GM18858 (cell line): ENCODE results near the gene LCN1.
"Not testable (repeated sequence)": the region's sequence is repeated elsewhere in the genome, so short reads cannot be mapped to it uniquely, and the experiment has no call there.

Experiments used
- ATAC-seq: cut with Tn5 transposase; IDR thresholded peaks from one replicate; pipeline ENCODE4 v1.9.1; 2021; ENCODE audit not compliant: unreplicated experiment

LCN1 gene

GRCh38 chr9:135504262-135505243, 16.7 kb upstream of the LCN1 start:
- no peak for ATAC-seq

GRCh38 chr9:135505406-135506187, 15.6 kb upstream of the LCN1 start:
- no peak for ATAC-seq

- ATAC-seq: no peak
Measured at GRCh38 chr9:135506327-135507103, 14.7 kb upstream of the LCN1 start.

DNA sequence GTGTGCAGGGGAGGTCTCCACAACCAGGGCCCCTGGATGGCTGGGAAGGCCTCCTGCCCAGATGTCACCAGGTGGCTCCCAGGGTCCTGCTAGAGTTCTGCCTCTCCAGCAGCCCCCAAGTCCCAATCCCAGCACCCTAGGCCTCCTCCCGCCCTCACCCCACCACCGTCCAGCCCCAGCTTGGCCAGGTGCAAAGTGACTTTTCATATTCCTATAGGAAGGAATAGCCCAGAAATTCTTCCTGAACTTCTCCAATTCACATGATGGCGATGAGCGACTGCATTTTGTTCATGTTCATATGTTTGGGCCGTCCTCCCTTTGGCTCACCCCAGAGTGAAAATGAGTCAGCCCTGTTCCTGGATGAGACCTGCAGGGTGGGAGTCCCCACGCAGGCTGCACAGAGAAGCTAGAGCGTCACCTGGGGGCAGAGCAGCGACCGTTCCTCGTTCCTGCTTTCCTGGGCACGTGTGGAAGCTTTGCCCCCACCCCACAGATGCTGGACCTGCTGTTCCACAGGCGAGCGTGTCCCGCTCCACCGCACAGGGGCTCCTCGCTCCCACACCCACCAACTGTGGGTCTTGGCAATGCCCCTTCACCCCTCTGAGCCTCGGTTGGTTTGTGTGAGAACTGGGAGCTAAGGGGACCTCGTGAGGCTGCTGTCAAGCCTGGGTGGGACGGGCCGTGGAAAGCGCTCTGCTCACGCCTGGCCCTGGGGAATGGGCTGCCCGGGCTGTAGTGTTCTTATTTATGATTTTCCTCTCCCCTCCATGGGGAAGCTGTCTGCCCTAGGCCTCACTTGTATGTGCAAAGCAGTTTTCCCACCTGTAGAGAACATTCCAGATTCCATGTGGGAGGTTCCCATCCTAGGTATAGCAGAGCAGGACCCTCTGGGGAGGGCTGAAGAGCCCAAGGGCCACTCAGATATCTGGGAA, 13.9 kb upstream of the LCN1 start:
- no peak for ATAC-seq

DNA sequence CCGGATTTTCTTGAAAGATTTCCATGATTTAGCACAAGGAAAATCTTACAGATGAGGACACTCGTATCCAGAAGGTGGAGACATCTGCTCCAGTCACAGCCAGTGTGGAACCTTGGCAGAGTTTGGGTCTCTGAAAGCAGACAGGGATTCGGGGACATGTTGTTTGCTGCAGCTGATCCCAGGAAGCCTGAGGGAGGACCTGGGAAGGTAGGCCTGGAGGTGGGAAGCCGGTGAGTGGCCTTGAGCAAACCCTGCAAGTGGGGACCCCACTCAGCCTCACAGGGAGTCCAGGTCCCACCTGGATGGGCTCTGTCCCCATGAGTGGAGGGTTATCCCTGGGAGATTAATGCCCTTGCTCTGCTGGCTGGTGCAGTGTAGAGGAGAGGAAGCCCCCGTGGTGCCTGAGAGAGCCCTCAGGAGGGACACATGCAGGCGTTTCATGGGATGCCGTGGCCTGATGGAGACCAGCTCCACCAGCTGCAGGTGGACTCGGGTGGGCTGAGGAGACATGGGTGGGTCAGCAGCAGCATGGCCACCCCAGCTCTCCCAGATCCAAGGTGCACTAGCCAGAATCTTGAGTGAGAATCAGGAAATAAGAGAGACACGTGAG, 12.9 kb upstream of the LCN1 start:
- no peak for ATAC-seq

GRCh38 chr9:135509458-135509857, 11.8 kb upstream of the LCN1 start:
- ATAC-seq: no peak

GRCh38 chr9:135512241-135512603, 9.0 kb upstream of the LCN1 start:
- no peak for ATAC-seq

GRCh38 chr9:135512904-135513303, 8.3 kb upstream of the LCN1 start:
- no peak for ATAC-seq

DNA sequence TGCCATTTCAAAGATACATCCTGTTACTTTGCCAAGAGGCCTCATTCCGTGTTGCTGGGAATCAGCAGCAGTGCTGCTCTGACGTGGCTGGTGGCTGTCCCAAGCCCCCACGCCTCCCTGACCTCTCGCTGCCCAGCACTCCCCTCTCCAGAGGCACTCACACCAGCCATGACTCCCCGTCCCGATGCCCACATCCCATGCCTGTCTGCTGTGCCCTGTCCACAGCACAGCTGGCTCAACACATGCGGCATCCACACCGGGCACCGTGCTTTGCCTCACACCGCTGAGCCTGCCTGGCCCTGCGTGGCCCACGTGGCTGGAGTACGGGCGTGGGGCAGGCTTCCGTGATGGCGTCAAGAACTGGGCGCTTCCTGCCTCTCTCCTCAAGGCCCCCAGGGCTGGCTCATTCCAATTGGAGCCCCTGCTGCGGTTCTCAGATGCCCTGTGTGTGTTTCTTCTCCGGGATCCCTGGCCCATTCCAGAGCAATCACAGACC, 7.8 kb upstream of the LCN1 start:
- ATAC-seq: no peak

GRCh38 chr9:135513906-135514305, 7.3 kb upstream of the LCN1 start:
- not testable (repeated sequence) for ATAC-seq

DNA sequence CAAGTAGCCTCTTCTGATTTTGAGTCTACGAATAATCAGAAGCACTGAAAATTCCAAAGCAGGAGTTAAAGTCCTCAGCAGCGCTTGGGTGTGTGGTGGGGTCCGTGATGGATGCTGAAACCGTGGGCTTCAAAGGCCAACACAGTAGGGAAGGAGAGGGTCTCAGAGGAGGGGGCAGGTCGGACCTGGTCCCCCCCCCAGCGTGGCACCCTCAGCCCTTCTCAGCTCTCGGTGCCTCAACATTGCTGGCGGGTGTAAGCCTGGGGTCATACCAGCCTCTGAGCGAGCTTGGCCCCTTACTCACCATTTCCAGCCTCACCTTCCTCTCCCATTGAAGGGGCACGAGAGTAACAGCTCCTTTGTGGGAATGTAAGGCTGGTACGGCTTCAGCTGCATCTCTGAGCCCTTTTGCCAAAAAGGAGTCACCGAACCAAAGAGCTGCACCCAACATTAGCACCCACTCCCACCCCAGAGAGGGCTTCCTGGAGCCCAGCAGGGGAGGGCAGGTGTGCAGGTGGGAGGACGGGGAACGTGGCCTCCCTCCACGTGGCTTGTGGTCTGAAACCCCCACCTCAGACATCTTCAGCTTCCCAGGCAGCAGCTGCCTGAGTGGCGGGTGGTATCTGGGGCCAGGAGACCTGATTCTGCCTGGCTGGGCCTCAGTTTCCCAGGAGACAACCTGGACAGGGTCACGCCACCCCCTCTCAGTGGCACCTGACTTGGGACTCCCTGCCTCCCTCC, 6.7 kb upstream of the LCN1 start:
- ATAC-seq: no peak

DNA sequence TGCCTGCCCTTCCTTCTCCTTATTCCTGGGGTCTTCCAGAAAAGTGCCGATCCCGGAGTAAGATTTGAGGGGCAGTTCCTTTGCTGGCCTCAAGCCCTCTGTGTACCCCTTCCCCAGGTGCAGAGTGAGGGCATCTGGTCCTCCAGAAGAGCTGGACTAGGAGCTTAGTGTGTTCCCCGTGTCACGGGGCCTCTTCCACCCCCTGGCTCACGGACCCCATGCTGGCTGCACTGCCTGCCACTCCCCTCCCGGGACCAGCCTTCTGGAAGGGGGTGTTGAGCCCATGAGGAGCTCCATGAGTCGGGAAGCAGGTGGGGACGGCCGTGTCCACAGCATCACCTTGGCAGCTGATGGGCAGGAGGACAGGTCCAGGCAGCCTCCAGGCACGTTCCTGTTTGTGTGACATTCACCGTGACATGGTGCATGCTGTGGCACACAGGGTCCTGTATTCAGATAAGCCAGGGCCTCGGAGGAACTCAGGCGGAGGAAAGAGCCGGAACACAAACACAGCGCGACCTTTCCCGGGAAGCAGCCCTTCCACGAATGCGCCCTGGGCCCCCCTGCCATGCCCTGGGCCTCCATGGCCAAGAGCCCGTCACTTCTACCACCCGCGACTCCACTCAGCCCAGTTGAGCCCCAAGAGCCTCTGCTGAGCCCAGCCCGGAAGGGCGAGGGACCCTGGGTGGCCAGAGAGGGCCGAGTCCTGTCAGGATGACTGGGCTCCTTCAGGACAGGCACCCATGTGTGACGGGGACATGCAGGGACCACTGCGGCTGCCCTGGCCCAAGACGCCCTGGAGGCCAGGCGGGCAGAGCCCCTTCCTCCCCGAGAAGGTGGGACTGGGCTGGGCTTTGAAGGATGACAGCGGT, 5.9 kb upstream of the LCN1 start:
- no peak for ATAC-seq

DNA sequence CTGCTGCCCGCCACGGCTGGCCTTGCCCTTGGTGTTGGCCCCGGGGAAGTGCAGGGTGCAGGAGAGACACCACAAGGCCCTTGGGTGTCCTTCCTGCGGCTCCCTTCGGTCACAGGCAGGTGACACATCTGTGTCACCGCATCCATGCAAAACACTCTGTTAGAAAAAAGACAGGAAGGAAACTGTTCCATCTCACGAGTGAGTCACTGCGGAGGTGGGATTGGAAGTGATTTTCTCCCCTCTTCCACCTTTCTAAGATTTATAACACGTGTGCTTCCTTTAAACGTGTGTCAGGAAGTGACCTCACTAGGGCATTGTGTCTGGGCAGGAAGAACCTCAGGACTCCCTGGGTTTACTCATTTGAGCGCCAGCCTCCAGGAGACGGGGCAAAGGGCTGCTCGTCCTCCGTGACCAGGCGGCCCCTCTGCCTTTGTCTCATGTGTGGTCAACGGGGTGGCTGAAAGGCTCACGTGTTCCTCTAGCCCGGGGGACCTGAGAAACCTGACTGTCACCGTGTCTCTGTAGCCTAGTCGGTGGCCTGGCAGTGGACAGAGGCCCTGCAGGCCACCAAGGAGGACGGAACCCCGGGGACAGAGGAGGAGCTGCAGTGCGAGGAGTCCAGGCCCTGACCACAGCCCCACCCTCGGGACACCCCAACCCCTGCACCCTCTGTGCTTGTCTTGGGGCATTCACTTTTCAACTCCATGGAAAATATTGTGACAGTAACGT, 4.9 kb upstream of the LCN1 start:
- no peak for ATAC-seq

GRCh38 chr9:135517407-135517822, 3.8 kb upstream of the LCN1 start:
- no peak for ATAC-seq

DNA sequence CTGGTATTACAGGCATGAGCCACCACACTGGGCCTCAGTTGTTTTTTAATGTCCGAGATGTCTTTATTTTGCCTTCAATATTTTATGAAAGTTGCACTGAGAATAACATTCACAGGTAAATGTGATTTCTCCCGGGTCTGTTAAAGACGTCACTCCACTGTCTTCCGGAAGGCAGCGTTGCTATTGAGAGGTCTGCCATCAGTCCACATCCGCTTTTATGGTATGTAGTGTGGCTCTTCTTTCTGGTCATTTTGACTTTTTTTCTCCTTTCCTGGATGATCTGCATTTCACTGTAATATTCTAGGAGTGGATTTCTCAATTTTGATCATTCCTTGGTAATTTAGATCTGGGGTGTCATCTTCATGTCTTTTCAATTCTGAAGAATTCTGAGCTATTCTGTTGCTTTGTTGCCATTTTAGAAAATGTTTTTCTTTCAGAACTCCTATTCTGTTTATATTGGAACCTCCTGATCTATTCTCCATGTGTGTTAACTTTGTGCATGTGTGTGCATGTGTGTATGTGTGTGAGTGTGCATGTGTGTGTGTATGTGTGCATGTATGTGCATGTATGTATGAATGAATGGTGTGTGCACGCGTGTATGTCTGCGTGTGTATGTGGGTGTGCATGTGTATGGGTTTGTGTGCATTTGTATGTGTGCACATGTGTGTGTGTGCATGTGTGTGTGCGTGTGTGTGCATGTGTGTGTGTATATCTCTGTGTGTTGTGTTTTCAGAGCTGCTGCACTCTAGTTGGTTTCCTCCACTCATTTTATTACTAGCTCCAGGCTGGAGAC, 1.9 kb upstream of the LCN1 start:
- no peak for ATAC-seq

GRCh38 chr9:135521608-135522095, 412 bp downstream of the LCN1 start:
- no peak for ATAC-seq
